Fibroblast of the aortic adventitia (primary cell): ENCODE results near the gene CCDC12. TPM values are rescaled to one million over a fixed set of nuclear protein-coding genes. Genes with fewer than 3 reads are reported as not detected.

Experiments used
- DNase-seq: peaks from one replicate; pipeline ENCODE4 v3.0.0-alpha.2; 2010; ENCODE audit warnings: low read depth
- H3K4me3 ChIP-seq: 2 replicates; pipeline ENCODE4 v1.5.1; 2011; ENCODE audit warnings: low read depth, mild to moderate bottlenecking, control low read depth, low read length, moderate library complexity
- CTCF ChIP-seq: IDR thresholded peaks from 2 replicates; pipeline ENCODE4 v1.5.1; 2011; ENCODE audit warnings: mild to moderate bottlenecking, low read length, control low read depth, inconsistent platforms; ENCODE audit not compliant: insufficient read depth
- total RNA-seq: library from RNA; depleted of rRNA; stranded (reverse); fragments of >200 nt; gene quantifications from 2 replicates; pipeline ENCODE4 v1.2.3, GENCODE V29; 2012; ENCODE audit warnings: low replicate concordance

Gene CCDC12
- total RNA-seq, 1 donor, result 21.6 TPM

- no peak for TF ChIP-seq CTCF
- no peak overlapping the region for H3K4me3 ChIP-seq
- no peak for DNase-seq
Measured at GRCh38 chr3:46999516-47000197, 23.1 kb upstream of the CCDC12 start.

- no peak overlapping the region for H3K4me3 ChIP-seq
- DNase-seq, result no peak
- no peak for TF ChIP-seq CTCF
Measured at GRCh38 chr3:46998852-46999515, 22.4 kb upstream of the CCDC12 start.

- H3K4me3 ChIP-seq, result no peak overlapping the region
- TF ChIP-seq CTCF, result peak; percentile 77
- peak; percentile 21 for DNase-seq
Measured at GRCh38 chr3:46998121-46998851, 21.7 kb upstream of the CCDC12 start.

- TF ChIP-seq CTCF, result no peak
- no peak for DNase-seq
- H3K4me3 ChIP-seq, result no peak overlapping the region
Measured at GRCh38 chr3:46997453-46998091, 21.0 kb upstream of the CCDC12 start.

GRCh38 chr3:46996689-46997452, 20.3 kb upstream of the CCDC12 start:
- DNase-seq, result no peak
- no peak for TF ChIP-seq CTCF
- no peak overlapping the region for H3K4me3 ChIP-seq
